ENCODE measurements around the gene JPT1.
A peak's percentile ranks its signal among the peaks of the same experiment; 100 is the strongest.

DNA sequence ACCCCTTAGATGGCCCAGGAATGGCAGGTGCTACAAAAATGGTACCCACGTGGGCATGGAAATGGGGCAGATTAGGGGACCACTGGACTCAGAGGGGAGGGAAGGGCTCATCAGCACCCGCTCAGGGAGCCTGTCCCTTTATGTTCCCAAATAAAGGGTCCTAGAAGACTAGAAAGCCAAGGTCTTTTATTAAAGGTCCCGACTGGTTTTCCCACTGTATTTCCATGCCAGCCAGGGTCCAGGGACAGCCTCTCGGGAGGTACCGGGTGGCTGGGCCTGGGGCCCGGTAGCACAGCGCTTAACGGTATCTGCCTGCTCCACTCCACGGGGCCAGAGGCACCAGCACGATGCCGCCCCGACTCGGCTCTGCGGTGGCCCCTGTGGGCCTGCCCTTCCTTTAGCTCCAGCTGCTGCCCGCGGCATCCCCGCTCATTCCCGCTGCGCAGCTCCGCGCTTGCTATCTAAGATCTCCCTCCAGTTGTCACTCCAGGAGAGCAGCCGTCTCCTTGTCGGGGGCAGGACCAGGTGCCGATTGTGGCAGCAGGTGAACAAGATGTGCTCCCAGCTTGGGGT lies 24.2 kb downstream of the JPT1 start:
- peak; percentile 58 for TF ChIP-seq GATA2 (IDR thresholded peaks at IDR 0.05; ENCODE audit: low read depth, low read length)
- TF ChIP-seq GATA3 (IDR thresholded peaks at IDR 0.05; ENCODE audit: low read depth, low read length), result no peak

All from SH-SY5Y (cell line).